Renal cortex interstitium (tissue), 11 donors: Measurements from ENCODE around the gene RUNX2. TPM values are rescaled to one million over a fixed set of nuclear protein-coding genes. Genes with fewer than 3 reads are reported as not detected.

Source experiments
- DNase-seq, 11 donors: peaks; one replicate each; pipeline ENCODE4 v3.0.0-alpha.2; 2013; ENCODE audit warnings: low read depth in 9 of 11, low spot score in 4 of 11; ENCODE audit errors: extremely low read depth in 1 of 11
- polyA plus RNA-seq, 3 donors: library from polyadenylated mRNA; unstranded; fragments of 120-200 nt; gene quantifications; one replicate each; pipeline ENCODE4 v1.2.1, GENCODE V29; 2013; ENCODE audit not compliant: insufficient read length in 3 of 3

The RUNX2 gene
- polyA plus RNA-seq, 3 donors = 2.4 to 3.8 (median 3.0) TPM

DNA sequence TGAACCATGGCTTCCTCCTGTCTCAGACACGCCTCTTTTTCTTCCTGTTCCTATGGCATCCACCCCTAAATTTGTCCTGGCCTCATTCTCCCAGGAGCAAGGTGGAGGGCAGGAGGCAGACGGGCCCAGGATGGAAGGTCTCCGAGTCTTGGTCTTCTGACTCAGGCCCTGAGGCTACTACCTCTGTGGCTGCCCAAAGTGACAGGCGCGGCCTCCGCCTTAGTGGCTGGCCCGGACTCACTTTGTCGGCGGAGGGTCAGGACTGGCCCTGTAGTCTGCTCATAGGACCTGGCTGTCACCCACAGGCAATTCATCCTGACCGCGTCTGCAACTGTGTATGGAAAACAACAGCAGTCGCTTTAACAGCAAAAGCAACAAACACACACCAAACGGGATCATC is 312.7 kb downstream of the RUNX2 start:
- DNase-seq = no peak

DNA sequence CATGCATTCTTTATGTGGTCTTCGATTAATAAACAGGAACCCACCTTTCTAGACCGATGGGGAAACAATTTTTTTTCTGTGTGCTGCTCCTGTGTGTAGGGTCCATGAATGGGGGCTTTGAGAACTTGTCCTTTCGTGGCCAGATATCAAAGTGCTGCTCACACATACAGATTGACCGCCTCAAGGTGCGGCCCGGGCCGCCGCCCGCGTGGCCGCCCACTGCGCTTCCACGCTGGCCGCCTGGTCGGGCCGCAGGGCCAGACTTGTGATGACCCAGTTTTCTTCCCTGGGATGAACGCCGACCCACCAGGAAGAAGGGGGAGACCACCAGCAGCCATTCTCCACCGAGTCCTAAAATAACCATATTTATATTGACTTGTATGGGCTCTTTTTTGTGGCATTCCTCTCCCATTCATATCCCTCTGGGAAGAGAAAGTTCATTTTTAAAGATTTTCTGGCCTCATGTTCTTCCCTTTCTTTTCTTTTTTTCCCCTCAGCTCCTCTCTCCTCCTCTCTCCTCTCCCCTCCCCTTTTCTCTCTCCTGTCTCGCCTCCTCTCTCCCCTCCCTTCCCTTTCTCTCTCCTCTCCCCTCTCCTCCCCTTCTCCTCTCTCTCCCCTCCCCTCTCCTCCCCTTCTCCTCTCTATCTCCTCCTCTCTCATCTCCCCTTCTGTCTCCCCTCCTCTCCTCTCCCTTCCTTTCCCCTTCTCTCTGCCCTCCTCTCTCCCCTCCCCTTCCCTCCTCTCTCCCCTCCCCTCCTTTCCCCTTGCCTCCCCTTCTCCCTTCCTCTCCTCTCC is 314.4 kb downstream of the RUNX2 start:
- DNase-seq = no peak

DNA sequence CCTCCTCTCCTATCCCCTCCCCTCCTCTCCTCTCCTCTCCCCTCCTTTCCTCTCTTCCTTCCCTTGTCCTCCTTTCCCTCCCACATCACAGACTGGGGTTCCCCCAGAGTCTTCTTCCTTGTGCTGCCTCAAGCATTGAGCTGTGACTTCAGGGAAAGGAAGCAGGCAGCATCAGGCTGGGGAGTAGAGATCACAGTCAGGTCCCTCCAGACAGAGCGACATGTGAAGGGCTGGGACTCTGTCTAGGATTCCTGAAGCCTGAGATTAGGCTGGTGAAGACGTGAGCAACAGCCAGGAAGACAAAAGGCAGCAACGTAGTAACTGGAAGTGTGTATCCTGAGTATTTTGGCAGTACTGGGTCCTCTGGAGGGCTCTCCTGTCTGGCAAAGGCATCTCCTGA is 315.0 kb downstream of the RUNX2 start:
- no peak for DNase-seq

DNA sequence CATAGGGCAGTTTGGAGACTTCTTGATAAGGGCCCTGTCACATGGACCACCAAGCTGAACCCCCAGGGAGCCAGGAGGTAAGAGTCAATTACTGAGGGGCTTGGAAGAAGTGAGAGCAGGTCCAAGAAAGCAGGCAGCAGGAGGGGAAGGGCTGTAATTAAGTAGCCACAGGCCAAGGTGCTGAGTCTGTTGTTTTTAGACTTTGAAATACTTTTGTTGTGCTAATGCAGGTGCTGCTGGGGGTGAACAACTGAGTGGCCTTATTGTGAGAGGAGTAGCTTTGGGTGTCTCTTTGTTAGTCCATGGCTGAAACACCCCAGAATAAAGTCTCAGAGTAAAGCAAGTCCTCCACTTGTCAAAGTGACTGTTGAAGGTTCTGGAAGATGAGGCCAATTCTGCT is 316.6 kb downstream of the RUNX2 start:
- no peak for DNase-seq

DNA sequence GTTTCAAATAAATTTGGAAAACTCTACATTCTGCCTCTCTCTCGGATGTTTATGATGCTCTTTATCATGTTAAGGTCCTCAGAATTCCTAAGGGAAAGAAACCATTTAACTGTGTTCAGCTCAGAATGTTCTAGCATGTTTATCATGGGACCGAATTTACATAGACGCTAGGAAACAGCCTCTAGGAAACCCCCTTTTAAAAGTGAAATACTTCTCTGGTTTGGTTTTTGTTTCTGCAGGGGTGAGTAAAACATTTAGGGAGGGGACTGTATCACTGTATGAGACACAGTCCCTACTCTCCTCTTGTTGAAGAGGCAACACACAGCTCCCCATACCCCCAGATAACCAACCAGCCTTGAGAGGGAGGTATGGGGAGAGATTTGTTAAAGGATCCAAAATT is 317.2 kb downstream of the RUNX2 start:
- DNase-seq = no peak

DNA sequence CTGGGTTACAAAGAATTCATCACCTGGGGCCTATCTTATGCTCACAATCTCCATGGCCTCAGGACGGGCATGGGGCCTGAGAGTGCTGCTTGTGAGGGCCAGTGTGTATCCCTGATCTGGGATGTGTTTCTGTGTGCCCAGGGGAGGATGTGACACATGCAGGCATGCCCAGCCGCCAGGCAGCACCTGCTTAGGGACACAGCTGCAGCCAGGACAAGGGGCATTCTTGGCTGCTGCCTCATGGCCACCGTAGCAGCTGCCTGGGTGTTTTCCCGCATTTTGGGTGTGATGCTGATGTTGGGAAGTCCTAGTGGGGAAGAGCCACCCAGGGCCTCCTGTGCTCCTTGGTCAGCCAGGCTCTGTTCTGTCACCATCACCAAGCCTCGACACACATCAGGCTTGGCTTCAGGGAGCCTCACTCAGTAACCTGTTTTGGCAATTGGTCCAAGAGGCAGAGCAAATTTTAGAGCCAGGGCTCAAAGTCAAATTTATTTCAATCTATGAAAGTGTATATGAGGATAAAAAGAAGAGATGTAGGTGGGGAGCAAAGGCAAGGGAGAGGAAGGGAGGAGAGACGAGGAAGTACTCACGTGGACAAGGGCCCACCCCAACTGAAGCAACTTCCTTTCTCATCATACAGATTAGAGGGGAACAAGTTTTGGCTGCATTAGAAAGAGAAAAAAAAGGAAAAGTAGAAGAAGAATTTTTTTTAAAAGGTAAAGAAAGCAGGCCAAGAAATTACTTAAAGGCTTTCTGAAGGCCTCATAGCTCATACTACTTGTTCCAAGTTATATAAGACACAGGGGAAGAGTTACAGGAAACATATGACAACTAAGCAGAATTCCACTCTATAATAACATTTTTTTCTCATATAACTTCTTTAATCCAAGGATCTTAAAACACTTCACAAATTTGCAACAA is 319.5 kb downstream of the RUNX2 start:
- no peak for DNase-seq

DNA sequence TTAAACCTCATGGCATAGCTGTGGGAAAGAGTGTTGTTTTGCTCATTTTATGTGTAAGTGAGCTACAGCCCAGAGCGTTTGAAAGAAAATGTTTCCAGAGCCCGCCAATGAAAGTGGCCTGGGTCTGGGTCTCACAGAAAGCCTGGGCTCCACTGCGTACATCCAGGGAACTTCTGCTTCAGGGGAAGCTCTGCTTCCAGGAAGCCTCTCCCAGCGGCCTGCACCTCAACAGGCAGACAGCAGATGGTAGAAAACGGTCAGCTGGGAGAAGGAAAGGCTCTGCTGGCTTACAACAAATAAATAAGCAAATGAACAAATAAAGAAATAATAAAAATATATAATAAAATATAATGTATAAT is 320.1 kb downstream of the RUNX2 start:
- no peak for DNase-seq

DNA sequence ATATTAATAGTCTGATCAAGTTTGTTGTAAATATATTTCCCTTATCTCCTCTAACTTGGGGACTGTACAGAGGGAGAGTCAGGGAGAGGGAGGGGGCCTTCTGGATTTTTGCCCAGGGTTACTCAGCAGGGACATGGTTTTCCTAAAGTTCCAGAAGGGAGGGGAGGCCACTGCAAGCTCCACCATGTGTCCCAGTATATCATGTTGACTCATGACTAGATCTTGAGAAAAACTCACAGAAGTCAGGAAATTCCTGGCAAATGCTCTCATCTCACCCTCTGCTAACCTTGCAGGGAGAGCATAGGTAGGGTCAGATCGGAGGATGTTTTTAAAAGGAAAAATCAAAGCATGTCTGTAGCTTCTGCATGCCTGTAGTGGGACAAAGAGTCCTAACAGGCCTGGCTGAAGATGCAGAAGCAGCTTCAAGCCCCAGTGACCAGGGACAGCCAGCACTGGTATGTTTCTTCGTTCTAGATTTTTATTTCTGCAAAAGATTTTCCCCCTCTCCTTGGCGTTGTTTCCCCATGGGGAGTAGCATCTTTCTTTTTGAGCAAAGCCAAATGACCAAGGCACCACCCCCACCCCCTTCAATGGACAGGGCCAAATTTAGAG is 322.5 kb downstream of the RUNX2 start:
- no peak for DNase-seq

DNA sequence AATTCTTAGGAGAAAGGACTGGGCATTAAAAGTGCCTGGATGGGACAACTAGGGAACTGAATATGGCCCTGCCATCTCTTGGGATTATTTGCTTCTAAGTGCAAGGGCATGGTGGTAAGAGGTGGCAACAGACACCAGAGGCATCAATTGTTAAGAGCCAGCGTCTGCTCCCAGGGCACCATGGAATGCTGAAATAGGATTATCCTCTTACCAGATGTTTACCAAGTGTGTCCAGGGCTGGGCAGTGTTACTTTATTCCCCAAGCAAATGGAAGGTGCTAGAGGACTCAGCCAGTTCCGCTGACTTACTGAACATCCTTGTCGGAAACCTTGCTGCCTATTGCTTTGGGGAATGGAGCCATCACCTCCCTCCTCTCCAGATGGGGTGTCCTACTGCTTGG is 323.2 kb downstream of the RUNX2 start:
- DNase-seq = no peak

DNA sequence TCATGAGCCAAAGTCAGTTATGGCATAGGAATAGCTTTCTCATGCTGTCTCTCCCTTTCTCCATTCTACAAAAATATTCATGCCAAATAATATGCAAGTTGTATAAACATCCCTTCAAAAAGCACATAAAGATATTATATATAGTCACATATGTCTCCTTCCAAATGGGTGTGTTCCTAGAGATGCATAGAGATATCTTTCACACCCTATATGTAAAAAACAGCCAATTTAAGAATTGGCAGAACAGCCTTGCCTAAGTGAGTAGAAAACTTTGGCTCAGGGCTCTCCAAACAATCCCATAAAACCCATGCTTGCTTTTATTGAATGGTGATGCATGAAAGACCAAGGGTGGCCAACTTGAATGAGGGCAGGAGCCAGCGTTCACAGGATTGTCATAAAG is 324.3 kb downstream of the RUNX2 start:
- DNase-seq = no peak

DNA sequence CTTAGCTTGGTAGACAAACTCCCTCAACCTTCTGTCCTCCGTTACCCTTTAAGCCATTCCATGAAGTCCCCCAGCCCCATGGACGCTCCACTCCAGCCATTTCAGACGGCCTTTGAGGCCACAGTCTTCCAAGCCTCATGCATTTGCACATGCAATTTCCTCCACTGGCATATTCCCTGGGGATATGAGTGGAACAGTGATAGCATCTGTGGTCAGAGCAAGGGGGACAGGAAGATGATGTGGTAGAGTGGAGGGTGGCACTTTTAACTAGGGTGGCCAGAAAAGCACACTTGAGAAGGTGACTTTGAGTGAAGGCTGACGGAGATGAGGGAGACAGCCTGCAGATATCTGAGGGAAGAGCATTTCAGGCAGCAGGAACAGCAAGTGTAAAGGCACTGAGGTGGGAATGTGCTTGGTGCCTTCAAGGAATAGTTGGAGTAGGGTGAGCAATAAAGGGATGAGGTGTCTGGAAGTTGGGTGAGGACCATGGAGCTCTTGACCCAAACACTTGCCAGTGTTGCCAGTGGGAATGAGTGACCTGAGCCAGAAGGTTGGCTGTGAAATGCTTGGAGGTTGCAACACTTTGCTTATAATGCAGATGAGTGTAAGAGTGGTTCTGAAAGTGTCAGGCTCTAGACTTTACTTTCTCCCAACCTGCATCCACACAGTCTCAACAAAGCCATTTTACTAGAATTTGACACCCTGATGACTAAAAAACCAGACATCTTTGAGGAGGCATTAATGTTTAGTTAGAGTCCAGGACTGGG is 325.2 kb downstream of the RUNX2 start:
- no peak for DNase-seq

DNA sequence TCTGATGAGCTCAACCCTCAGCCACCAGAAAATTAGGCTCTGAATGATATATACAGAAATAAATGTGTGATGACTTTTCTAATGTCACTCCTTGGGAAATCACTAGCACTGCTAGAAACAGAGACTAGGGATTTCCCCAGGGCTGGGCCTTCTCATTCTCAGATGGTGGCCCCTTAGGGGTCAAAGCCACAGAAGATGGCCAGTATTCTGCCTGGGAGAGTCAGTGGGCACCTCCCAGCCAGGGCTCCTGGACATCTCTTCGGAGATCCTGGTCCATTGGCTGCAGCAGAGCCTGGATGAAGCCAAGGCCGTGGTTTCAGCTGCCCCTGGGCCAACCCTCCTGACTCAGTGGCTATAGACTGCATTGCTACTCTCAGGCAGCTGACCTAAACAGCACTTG is 326.5 kb downstream of the RUNX2 start:
- no peak for DNase-seq

DNA sequence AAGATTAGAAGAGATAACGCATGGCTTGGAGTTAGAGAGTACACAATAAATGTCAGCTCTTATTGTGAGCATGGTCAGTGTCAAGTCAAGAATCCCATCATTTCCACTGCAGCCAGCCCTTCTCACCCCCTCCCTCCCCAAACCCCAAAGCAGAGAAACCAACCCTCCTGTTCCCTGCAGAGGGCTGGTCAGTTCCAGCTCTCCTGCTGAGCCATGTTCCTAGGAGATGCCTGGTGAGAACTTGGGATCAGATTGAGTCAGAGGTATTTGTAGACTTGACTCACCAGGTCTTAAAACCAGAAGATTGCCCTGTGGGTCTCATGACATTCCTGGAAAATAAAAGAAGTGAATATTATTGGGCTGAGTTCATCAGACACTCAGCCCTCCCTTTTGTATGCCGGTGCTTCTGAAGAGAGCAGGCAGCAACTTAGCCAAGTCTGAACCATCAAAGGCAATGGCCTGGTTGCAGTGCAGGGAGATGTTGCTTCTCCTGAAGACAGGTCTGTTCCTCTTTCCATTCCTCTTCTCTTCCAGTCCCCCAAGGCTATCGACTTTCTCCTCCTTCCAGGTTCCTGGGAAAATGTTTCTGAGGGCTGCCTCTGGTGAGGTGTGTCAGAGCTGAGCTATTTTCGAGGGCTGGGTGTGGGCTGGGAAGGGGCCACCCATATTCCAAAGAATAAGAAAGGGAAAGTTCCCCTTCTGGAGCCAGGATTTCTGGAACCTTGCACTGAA is 327.8 kb downstream of the RUNX2 start:
- no peak for DNase-seq

DNA sequence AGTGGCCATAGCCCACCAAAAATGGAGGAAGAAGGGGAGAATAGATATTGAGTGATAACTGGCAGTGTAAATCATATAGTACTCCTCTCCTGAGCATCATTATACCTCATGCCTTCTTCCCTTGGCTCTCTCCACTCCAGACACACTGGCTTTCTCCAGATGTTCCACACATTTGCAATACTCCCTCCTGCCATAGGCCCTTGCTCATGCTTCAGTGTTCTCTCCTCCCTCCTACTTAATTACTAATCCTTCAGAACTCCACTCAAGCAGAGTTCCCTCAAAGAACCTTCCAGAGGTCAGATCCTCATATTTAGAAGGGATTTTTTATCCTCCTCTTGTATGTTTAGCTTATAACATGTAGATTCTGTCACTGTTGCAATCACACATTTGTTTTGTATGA is 329.1 kb downstream of the RUNX2 start:
- no peak for DNase-seq

DNA sequence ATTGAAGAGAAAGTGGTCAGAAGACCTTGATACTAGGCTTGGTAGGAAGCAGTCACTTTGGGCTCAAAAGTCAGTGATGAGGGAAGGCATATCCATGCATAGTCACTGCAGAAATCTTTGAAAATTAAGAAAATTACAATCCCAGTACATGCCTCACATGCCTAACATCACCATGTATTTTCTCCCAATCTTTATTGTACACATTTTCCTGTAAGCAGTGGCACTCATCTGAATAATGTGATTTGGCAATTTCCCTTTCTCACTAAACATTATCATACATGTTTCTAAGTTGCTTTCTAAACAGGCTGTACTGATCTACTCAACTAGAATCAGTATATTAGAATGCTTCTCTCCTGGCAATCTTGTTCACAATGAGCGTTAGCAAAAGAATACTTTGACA is 330.3 kb downstream of the RUNX2 start:
- no peak for DNase-seq

DNA sequence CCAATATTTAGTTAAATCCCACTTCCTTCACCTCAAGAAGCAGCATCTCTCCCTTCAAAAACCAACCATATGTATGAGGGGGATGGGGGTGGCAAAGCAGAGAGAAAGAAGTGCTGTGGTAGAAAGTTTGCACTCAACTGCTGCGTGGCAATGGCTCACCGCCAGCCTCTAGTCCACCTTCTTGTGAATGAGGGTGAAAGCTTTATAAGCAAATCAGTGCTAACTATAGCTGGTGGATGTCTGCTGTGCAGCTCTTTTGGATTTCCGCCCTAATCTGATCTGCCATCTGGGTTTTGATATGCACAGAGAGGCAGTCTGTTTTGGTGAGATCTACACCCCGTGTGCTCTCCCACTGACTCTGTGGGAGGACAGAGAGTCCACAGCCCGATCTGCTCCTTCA is 330.8 kb downstream of the RUNX2 start:
- no peak for DNase-seq

DNA sequence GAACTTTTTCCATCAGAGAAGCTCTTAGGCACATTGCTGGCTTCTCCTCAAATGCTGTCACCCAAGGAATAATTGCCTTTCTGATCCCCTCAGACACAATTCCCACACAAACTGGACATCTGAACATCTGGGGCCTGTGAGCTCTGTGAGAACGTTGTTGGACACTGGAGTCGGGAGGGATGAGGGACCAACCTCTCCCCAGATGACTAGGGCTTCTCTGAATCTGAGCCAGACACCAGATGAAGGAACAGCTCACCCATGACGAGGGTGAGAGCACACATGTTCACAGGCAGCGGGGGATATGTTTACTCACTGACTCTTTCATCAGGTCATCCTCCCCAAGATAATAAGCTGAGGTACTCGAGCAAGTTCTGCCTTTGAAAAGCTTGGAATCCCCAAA is 333.5 kb downstream of the RUNX2 start:
- DNase-seq = no peak
